HepG2 (cell line): ENCODE results near the gene IER2. TPM values are rescaled to one million over a fixed set of nuclear protein-coding genes. Genes with fewer than 3 reads are reported as not detected.
A peak's percentile ranks its signal among the peaks of the same experiment; 100 is the strongest.

Experiments used
- BCL6 ChIP-seq: IDR thresholded peaks from 2 replicates; pipeline ENCODE4 v1.6.1; 2016; ENCODE audit warnings: missing genetic modification reagents, missing compliant biosample characterization
- CHD2 ChIP-seq: IDR thresholded peaks from 2 replicates; pipeline ENCODE4 v1.6.1; 2011; ENCODE audit warnings: low read depth, low read length, improper control_type of control experiment
- MAZ ChIP-seq, 2 experiments: sonication (generic) in 1 of 2; formaldehyde crosslinking in 1 of 2; IDR thresholded peaks; 2 replicates each; pipeline versions ENCODE4 v1.5.0 to v1.6.1; 2012 to 2020; ENCODE audit warnings: low read depth in 2 of 2, mild to moderate bottlenecking in 2 of 2, borderline replicate concordance in 1 of 2, improper control_type of control experiment in 1 of 2, low read length in 1 of 2, missing genetic modification reagents in 1 of 2, moderate library complexity in 1 of 2
- NONO ChIP-seq, 2 experiments: fragments of 450-650 bp in 1 of 2; sonication (generic) in 1 of 2; formaldehyde crosslinking in 1 of 2; IDR thresholded peaks in 1 of 2; conservative IDR thresholded peaks in 1 of 2; 2 replicates each; pipeline versions ENCODE4 v1.6.1 to v1.8.0; 2017 to 2022; ENCODE audit warnings: mild to moderate bottlenecking in 1 of 2, missing genetic modification reagents in 1 of 2, moderate library complexity in 1 of 2
- SALL1 ChIP-seq: sonication (generic); formaldehyde crosslinking; IDR thresholded peaks from 2 replicates; pipeline ENCODE4 v1.8.0; 2022; ENCODE audit warnings: mild to moderate bottlenecking, missing genetic modification reagents
- SOX5 ChIP-seq: IDR thresholded peaks from 2 replicates; pipeline ENCODE4 v1.6.1; 2016; ENCODE audit warnings: borderline replicate concordance
- SP1 ChIP-seq, 2 experiments: fragments of 450-650 bp in 1 of 2; sonication (generic) in 1 of 2; formaldehyde crosslinking in 1 of 2; IDR thresholded peaks; 2 replicates each; pipeline versions ENCODE4 v1.4.0 to v1.6.1; 2016 to 2020; ENCODE audit warnings: missing genetic modification reagents in 1 of 2
- ZBTB40 ChIP-seq, 2 experiments: fragments of 450-650 bp in 1 of 2; sonication (generic) in 1 of 2; formaldehyde crosslinking in 1 of 2; IDR thresholded peaks; 2 replicates each; pipeline versions ENCODE4 v1.6.1 to v1.8.0; 2016 to 2022; ENCODE audit warnings: antibody characterized with exemption in 1 of 2, mild to moderate bottlenecking in 1 of 2, missing genetic modification reagents in 1 of 2
- ZIK1 ChIP-seq: sonication (generic); formaldehyde crosslinking; IDR thresholded peaks from 2 replicates; pipeline ENCODE4 v1.5.0; 2020; ENCODE audit warnings: mild to moderate bottlenecking, low read depth, missing genetic modification reagents, borderline replicate concordance
- ZNF761 ChIP-seq: sonication (generic); formaldehyde crosslinking; conservative IDR thresholded peaks from 2 replicates; pipeline ENCODE4 v1.4.0; 2020; ENCODE audit warnings: mild to moderate bottlenecking, missing genetic modification reagents
- ZNF775 ChIP-seq: sonication (generic); formaldehyde crosslinking; IDR thresholded peaks from 2 replicates; pipeline ENCODE4 v1.4.0; 2020; ENCODE audit warnings: missing genetic modification reagents, mild to moderate bottlenecking, moderate library complexity, borderline replicate concordance
- polyA plus RNA-seq, 8 experiments: library from polyadenylated mRNA; depleted of rRNA in 3 of 8; stranded (reverse) in 7 of 8; unstranded in 1 of 8; fragments of >200 nt; fragmentation: Illumina TruSeq in 4 of 8; extraction: Trizol in 4 of 8; gene quantifications; 2 replicates each; pipeline versions ENCODE4 v1.2.1 to v1.2.3, GENCODE V29; 2011 to 2016; ENCODE audit warnings: low read depth in 4 of 8, missing spikeins in 1 of 8, mixed read lengths in 1 of 8; ENCODE audit not compliant: insufficient read depth in 1 of 8
- total RNA-seq, 5 experiments: library from RNA; depleted of rRNA; stranded (reverse); fragments of >200 nt; fragmentation: Illumina TruSeq; extraction: Trizol; gene quantifications; 2 replicates each; pipeline ENCODE4 v1.2.3, GENCODE V29; 2016; ENCODE audit warnings: low read depth in 1 of 5
- TF ChIP-seq, protein P1 (sequence below): sonication (generic); formaldehyde crosslinking; IDR thresholded peaks from 2 replicates; pipeline ENCODE4 v1.4.0; 2020; ENCODE audit warnings: mild to moderate bottlenecking, missing genetic modification reagents
- TF ChIP-seq, protein P2 (sequence below): sonication (generic); formaldehyde crosslinking; IDR thresholded peaks from 2 replicates; pipeline ENCODE4 v1.9.0; 2021; ENCODE audit warnings: missing genetic modification reagents, borderline replicate concordance
- TF ChIP-seq, protein P3 (sequence below): IDR thresholded peaks from 2 replicates; pipeline ENCODE4 v1.6.1; 2016; ENCODE audit warnings: low read depth, borderline replicate concordance

Gene IER2
- total and polyA plus RNA-seq, 2 of the 13 experiments (the other 11 are each of a cell fraction or from before 2014, with no cell fraction given): 10.1 to 14.3 TPM

DNA sequence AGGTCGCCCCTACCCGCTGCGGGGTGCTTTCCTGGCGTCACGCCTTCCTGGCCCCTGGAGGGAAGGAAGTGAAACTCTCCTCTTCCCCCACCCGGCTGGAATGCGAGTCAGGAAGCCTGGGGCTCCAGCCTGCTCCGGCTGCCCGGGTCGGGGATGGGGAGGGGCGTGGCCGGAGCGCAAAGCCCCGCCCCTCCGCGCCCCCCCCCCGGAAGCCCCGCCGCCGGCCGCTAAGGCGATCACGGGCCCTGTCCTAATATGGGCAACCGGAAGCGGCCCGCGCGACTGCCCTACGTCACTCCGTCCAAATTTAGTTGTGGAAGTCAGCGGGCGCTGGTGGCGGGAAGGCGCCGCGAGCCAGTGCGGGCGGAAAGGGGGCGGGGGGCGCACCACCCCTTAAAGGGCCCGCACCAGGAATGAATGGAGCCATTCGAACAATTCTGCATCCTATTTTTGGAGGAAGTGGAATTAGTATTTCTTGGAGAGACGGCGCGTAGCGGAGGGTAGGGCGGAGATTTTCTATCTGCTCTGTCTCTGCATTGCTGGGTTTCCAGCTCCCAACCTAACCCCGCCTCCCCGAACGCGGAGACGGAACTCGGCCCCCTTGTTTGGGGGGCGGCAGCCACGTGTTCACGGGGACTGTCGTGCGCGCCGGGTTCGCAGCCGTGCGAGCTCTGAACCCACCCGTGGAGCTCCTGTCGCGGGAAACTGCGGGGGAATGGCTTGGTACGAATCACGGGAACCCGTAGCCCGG is 1.6 kb downstream of the IER2 start (continued):
- TF ChIP-seq CHD2: no peak; the same call in 1 of the 2 replicates
- TF ChIP-seq BCL6 (CRISPR knock-in tag): peak; percentile 51; the same call in 1 of the 2 replicates
- TF ChIP-seq SOX5 (CRISPR knock-in tag): peak; percentile 39; the same call in 1 of the 2 replicates
- no peak for TF ChIP-seq NONO (IDR thresholded peaks at IDR 0.05)
- TF ChIP-seq NONO (CRISPR knock-in tag; conservative IDR thresholded peaks at IDR 0.05): peak; percentile 67
- TF ChIP-seq, protein P1, sequence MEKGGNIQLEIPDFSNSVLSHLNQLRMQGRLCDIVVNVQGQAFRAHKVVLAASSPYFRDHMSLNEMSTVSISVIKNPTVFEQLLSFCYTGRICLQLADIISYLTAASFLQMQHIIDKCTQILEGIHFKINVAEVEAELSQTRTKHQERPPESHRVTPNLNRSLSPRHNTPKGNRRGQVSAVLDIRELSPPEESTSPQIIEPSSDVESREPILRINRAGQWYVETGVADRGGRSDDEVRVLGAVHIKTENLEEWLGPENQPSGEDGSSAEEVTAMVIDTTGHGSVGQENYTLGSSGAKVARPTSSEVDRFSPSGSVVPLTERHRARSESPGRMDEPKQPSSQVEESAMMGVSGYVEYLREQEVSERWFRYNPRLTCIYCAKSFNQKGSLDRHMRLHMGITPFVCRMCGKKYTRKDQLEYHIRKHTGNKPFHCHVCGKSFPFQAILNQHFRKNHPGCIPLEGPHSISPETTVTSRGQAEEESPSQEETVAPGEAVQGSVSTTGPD (CRISPR knock-in tag): no peak
- TF ChIP-seq ZIK1: peak; percentile 58; the same call in 1 of the 2 replicates
- TF ChIP-seq, protein P2, sequence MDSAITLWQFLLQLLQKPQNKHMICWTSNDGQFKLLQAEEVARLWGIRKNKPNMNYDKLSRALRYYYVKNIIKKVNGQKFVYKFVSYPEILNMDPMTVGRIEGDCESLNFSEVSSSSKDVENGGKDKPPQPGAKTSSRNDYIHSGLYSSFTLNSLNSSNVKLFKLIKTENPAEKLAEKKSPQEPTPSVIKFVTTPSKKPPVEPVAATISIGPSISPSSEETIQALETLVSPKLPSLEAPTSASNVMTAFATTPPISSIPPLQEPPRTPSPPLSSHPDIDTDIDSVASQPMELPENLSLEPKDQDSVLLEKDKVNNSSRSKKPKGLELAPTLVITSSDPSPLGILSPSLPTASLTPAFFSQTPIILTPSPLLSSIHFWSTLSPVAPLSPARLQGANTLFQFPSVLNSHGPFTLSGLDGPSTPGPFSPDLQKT (CRISPR knock-in tag): peak; percentile 92; the same call in 1 of the 2 replicates
- TF ChIP-seq MAZ (IDR thresholded peaks at IDR 0.05; ENCODE audit: borderline replicate concordance, low read depth, low read length): peak; percentile 62
- TF ChIP-seq MAZ (CRISPR knock-in tag; IDR thresholded peaks at IDR 0.05; ENCODE audit: low read depth): peak; percentile 50; the same call in 1 of the 2 replicates
- TF ChIP-seq, protein P3, sequence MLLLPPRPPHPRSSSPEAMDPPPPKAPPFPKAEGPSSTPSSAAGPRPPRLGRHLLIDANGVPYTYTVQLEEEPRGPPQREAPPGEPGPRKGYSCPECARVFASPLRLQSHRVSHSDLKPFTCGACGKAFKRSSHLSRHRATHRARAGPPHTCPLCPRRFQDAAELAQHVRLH (CRISPR knock-in tag): no peak
- TF ChIP-seq ZNF775 (CRISPR knock-in tag): no peak
- no peak for TF ChIP-seq SP1 (IDR thresholded peaks at IDR 0.05)
- TF ChIP-seq SP1 (CRISPR knock-in tag; IDR thresholded peaks at IDR 0.05): peak; percentile 65; the same call in 1 of the 2 replicates
- peak; percentile 45; the same call in 1 of the 2 replicates for TF ChIP-seq ZNF761 (CRISPR knock-in tag)
- TF ChIP-seq SALL1: peak; percentile 68
- TF ChIP-seq ZBTB40 (IDR thresholded peaks at IDR 0.05): no peak
- no peak for TF ChIP-seq ZBTB40 (CRISPR knock-in tag; IDR thresholded peaks at IDR 0.05)
